Amygdala (tissue), 56 donors: ENCODE results near the gene SMC1B.

Experiments
- DNase-seq, 56 donors: peaks; one replicate each; lab custom pipeline; 2025; lab: John Stamatoyannopoulos, UW

The SMC1B gene

GRCh38 chr22:45324311-45324711 lies 89.1 kb downstream of the SMC1B start:
- DNase-seq, result no peak

GRCh38 chr22:45323695-45324094 lies 89.7 kb downstream of the SMC1B start:
- no peak for DNase-seq

GRCh38 chr22:45322873-45323525 lies 90.4 kb downstream of the SMC1B start:
- DNase-seq, result no peak

GRCh38 chr22:45321827-45322226 lies 91.6 kb downstream of the SMC1B start:
- no peak for DNase-seq

- no peak for DNase-seq
These were observed 92.9 kb downstream of the SMC1B start for GRCh38 chr22:45320357-45320976.

- no peak for DNase-seq
These were observed 94.1 kb downstream of the SMC1B start for GRCh38 chr22:45319324-45319685.

GRCh38 chr22:45318558-45319323 lies 94.7 kb downstream of the SMC1B start:
- DNase-seq, result no peak

- peak in 43 of 56 donors; percentile 9 to 76 (median 48) for DNase-seq
These were observed 95.2 kb downstream of the SMC1B start for GRCh38 chr22:45318168-45318557.

- DNase-seq, result peak in 24 of 56 donors; percentile 6 to 69 (median 30)
These were observed 95.7 kb downstream of the SMC1B start for GRCh38 chr22:45317551-45318167.

- DNase-seq, result no peak
These were observed 96.4 kb downstream of the SMC1B start for GRCh38 chr22:45316796-45317526.

GRCh38 chr22:45314786-45315185 lies 98.6 kb downstream of the SMC1B start:
- DNase-seq, result no peak

- no peak for DNase-seq
These were observed 99.2 kb downstream of the SMC1B start for GRCh38 chr22:45314054-45314721.

GRCh38 chr22:45312856-45313255 lies 100.5 kb downstream of the SMC1B start:
- DNase-seq, result no peak

- no peak for DNase-seq
These were observed 101.0 kb downstream of the SMC1B start for GRCh38 chr22:45312415-45312814.

- no peak for DNase-seq
These were observed 102.3 kb downstream of the SMC1B start for GRCh38 chr22:45310977-45311531.

- DNase-seq, result no peak
These were observed 102.9 kb downstream of the SMC1B start for GRCh38 chr22:45310331-45310976.

- peak; percentile 64 to 98 (median 92) for DNase-seq
These were observed 103.8 kb downstream of the SMC1B start, which contains the start of gene FAM118A for GRCh38 chr22:45309422-45310227. FAM118A (plus strand) TSS chr22:45309934; CDS start chr22:45322380, 12,446 bp downstream.

- peak in 1 of 56 donors; percentile 54 for DNase-seq
These were observed 104.4 kb downstream of the SMC1B start for GRCh38 chr22:45308957-45309421.
